ENCODE measurements around the gene TRAF3IP1.
A peak's percentile ranks its signal among the peaks of the same experiment; 100 is the strongest.
"Not testable (repeated sequence)": the region's sequence is repeated elsewhere in the genome, so short reads cannot be mapped to it uniquely, and the experiment has no call there.

Gene TRAF3IP1

GRCh38 chr2:238439917-238440316 is 119.6 kb downstream of the TRAF3IP1 start:
- CTCF ChIA-PET = no interaction called here
- TF ChIP-seq L3MBTL2 (conservative IDR thresholded peaks at IDR 0.05) (no peak), SP1 (IDR thresholded peaks at IDR 0.05) (no peak), CTBP1 (IDR thresholded peaks at IDR 0.05; ENCODE audit: borderline replicate concordance) (no peak), FOXA1 (IDR thresholded peaks at IDR 0.05) (no peak), FOXK2 (IDR thresholded peaks at IDR 0.05) (no peak), SUZ12 (IDR thresholded peaks at IDR 0.05) (no peak), ELF4 (IDR thresholded peaks at IDR 0.05) (no peak), FOXM1 (IDR thresholded peaks at IDR 0.05; ENCODE audit: borderline replicate concordance) (no peak), BHLHE40 (IDR thresholded peaks at IDR 0.05; ENCODE audit: borderline replicate concordance) (no peak), NFRKB (IDR thresholded peaks at IDR 0.05) (no peak), ZNF384 (IDR thresholded peaks at IDR 0.05) (no peak), LEF1 (IDR thresholded peaks at IDR 0.05; ENCODE audit: borderline replicate concordance) (no peak), PKNOX1 (IDR thresholded peaks at IDR 0.05) (no peak), TARDBP (IDR thresholded peaks at IDR 0.05) (no peak), ARNT (IDR thresholded peaks at IDR 0.05) (no peak), HDGF (IDR thresholded peaks at IDR 0.05; ENCODE audit: borderline replicate concordance) (no peak)
- POLR2A ChIA-PET = no interaction called here
- DNase-seq (ENCODE audit: extremely low spot score) = no peak

GRCh38 chr2:238440331-238440730 is 120.0 kb downstream of the TRAF3IP1 start:
- ChIA-PET POLR2A (no interaction called here), CTCF (no interaction called here)
- TF ChIP-seq HDGF (IDR thresholded peaks at IDR 0.05; ENCODE audit: borderline replicate concordance) = no peak
- TF ChIP-seq CTBP1 (IDR thresholded peaks at IDR 0.05; ENCODE audit: borderline replicate concordance) = no peak
- no peak for TF ChIP-seq FOXK2 (IDR thresholded peaks at IDR 0.05)
- no peak for DNase-seq (ENCODE audit: extremely low spot score)

- ChIA-PET POLR2A (no interaction called here), CTCF (interaction anchor here (0.7 kb wide), 1 partner anchor 744 kb away, joined by 5 read pairs; no protein-coding TSS in a partner anchor)
- DNase-seq (ENCODE audit: extremely low spot score) = no peak
- no peak for TF ChIP-seq CTBP1 (IDR thresholded peaks at IDR 0.05; ENCODE audit: borderline replicate concordance)
- no peak for TF ChIP-seq PKNOX1 (IDR thresholded peaks at IDR 0.05)
- no peak for TF ChIP-seq FOXA1 (IDR thresholded peaks at IDR 0.05)
- TF ChIP-seq NFRKB (IDR thresholded peaks at IDR 0.05) = no peak
- TF ChIP-seq FOXK2 (IDR thresholded peaks at IDR 0.05) = no peak
- TF ChIP-seq SP1 (IDR thresholded peaks at IDR 0.05) = no peak
- TF ChIP-seq HDGF (IDR thresholded peaks at IDR 0.05; ENCODE audit: borderline replicate concordance) = no peak
- TF ChIP-seq BHLHE40 (IDR thresholded peaks at IDR 0.05; ENCODE audit: borderline replicate concordance) = no peak
- TF ChIP-seq ARNT (IDR thresholded peaks at IDR 0.05) = no peak
- no peak for TF ChIP-seq ELF4 (IDR thresholded peaks at IDR 0.05)
- no peak for TF ChIP-seq L3MBTL2 (conservative IDR thresholded peaks at IDR 0.05)
- no peak for TF ChIP-seq LEF1 (IDR thresholded peaks at IDR 0.05; ENCODE audit: borderline replicate concordance)
- no peak for TF ChIP-seq FOXM1 (IDR thresholded peaks at IDR 0.05; ENCODE audit: borderline replicate concordance)
- no peak for TF ChIP-seq SUZ12 (IDR thresholded peaks at IDR 0.05)
- no peak for TF ChIP-seq TARDBP (IDR thresholded peaks at IDR 0.05)
- TF ChIP-seq ZNF384 (IDR thresholded peaks at IDR 0.05) = no peak
These were observed 120.4 kb downstream of the TRAF3IP1 start for GRCh38 chr2:238440767-238441166.

- peak; percentile 24 for DNase-seq (ENCODE audit: extremely low spot score)
- ChIA-PET CTCF (interaction anchor here (0.7 kb wide), 1 partner anchor 744 kb away, joined by 5 read pairs; no protein-coding TSS in a partner anchor), POLR2A (no interaction called here)
- no peak for TF ChIP-seq BHLHE40 (IDR thresholded peaks at IDR 0.05; ENCODE audit: borderline replicate concordance)
- no peak for TF ChIP-seq FOXK2 (IDR thresholded peaks at IDR 0.05)
- TF ChIP-seq ARNT (IDR thresholded peaks at IDR 0.05) = no peak
- TF ChIP-seq PKNOX1 (IDR thresholded peaks at IDR 0.05) = no peak
- no peak for TF ChIP-seq L3MBTL2 (conservative IDR thresholded peaks at IDR 0.05)
- TF ChIP-seq FOXM1 (IDR thresholded peaks at IDR 0.05; ENCODE audit: borderline replicate concordance) = no peak
- no peak for TF ChIP-seq TARDBP (IDR thresholded peaks at IDR 0.05)
- no peak for TF ChIP-seq NFRKB (IDR thresholded peaks at IDR 0.05)
These were observed 121.2 kb downstream of the TRAF3IP1 start for GRCh38 chr2:238441262-238442114.

GRCh38 chr2:238442257-238442656 is 121.9 kb downstream of the TRAF3IP1 start:
- DNase-seq (ENCODE audit: extremely low spot score); POLR2A ChIA-PET; CTCF ChIA-PET: not testable (repeated sequence)

- no peak for TF ChIP-seq NFRKB (IDR thresholded peaks at IDR 0.05)
- POLR2A ChIA-PET = no interaction called here
- CTCF ChIA-PET = no interaction called here
- no peak for DNase-seq (ENCODE audit: extremely low spot score)
These were observed 123.9 kb downstream of the TRAF3IP1 start for GRCh38 chr2:238444242-238444641.
